ENCODE measurements around the gene ATP8B3. TPM values are rescaled to one million over a fixed set of nuclear protein-coding genes. Genes with fewer than 3 reads are reported as not detected.
A peak's percentile ranks its signal among the peaks of the same experiment; 100 is the strongest.

The ATP8B3 gene
- total and polyA plus RNA-seq, 9 of the 15 experiments (the other 6 are each of a cell fraction or from before 2014, with no cell fraction given), result 1.2 to 12.3 (median 3.8) TPM

- TF ChIP-seq E2F5 (CRISPR knock-in tag; IDR thresholded peaks at IDR 0.05) (no peak), RCOR1 (IDR thresholded peaks at IDR 0.05; ENCODE audit: borderline replicate concordance in 1 of 2, low read depth in 2 of 2, low read length in 2 of 2) (peak in 1 of 2 experiments; percentile 56; a peak in 1 of 4 replicates), ZNF280A (IDR thresholded peaks at IDR 0.05; ENCODE audit: low read depth, partially characterized antibody) (peak; percentile 8), PHTF2 (CRISPR knock-in tag; IDR thresholded peaks at IDR 0.05) (no peak)
These were observed 41.1 kb downstream of the ATP8B3 start (continued) for GRCh38 chr19:1770866-1771576.

- Histone ChIP-seq H3K4me1 (replicated peaks in 1 of 2; ENCODE audit: control insufficient read depth in 2 of 2, insufficient read depth in 2 of 2, low read length in 2 of 2) (peaks cover 9 to 46% of the 10 kb centered on the region in 2 experiments; a peak in 4 of 5 replicates), H3K27ac (ENCODE audit: extremely low read depth, low read depth, low read length) (no peak overlapping the region), H3K79me2 (ENCODE audit: control insufficient read depth, insufficient read depth, low read length) (no peaks in the 10 kb centered on the region), H3K4me2 (ENCODE audit: insufficient read depth, low read length) (no peak overlapping the region), H4K20me1 (replicated peaks; ENCODE audit: control insufficient read depth, insufficient read depth, low read length) (no peaks in the 10 kb centered on the region), H3K36me3 (ENCODE audit: control insufficient read depth, insufficient read depth, low read length) (no peaks in the 10 kb centered on the region), H3K27me3 (ENCODE audit: control insufficient read depth in 2 of 2, insufficient read depth in 2 of 2, low read length in 2 of 2) (peaks cover 0 to 11% of the 10 kb centered on the region in 2 experiments; a peak in 2 of 5 replicates), H3K9me3 (replicated peaks; ENCODE audit: control insufficient read depth, insufficient read depth, low read depth, low read length) (peaks cover 9% of the 10 kb centered on the region), H3K9me1 (ENCODE audit: control insufficient read depth, insufficient read depth, low read length) (no peaks in the 10 kb centered on the region), H3K9ac (ENCODE audit: insufficient read depth in 1 of 2, low read depth in 2 of 2, low read length in 2 of 2) (no peak overlapping the region), H3K4me3 (no peak overlapping the region), H2AFZ (ENCODE audit: low read depth, low read length) (no peak overlapping the region)
- CTCF ChIA-PET (ENCODE audit: low intra/inter-chr PET ratio), result interaction anchor here (1.8 kb wide), 1 partner anchor 99 kb away, joined by 5 read pairs; no protein-coding TSS in a partner anchor
- no peak for DNase-seq (ENCODE audit: extremely low read depth in 1 of 4, low spot score in 3 of 4)
- BruUV-seq (replicated peaks), result no TSS peak
- no peak for ATAC-seq
- in situ Hi-C loops (cut with MboI) (loop anchor here (5.0 to 10.0 kb wide), 2 partner anchors 97 to 225 kb away; no protein-coding TSS in a partner anchor), intact Hi-C loops (cut with micrococcal nuclease) (loop anchor here (5.0 to 10.0 kb wide), 2 partner anchors 162 to 225 kb away; partner anchors contain the start of gene UQCR11)
- no peak for FAIRE-seq
- POLR2A ChIA-PET, result no interaction called here
- under 1% methylated on average over 11 of the region's 12 CpGs for WGBS (ENCODE audit: insufficient coverage, low coverage, missing lambda C conversion rate)
- 0 out of 2 replicates have a peak, but pooled peaks have one; percentile 1 for TF ChIP-seq CBX1 (IDR thresholded peaks at IDR 0.05; ENCODE audit: low read depth)
- no peak for TF ChIP-seq ETS2 (tag; IDR thresholded peaks at IDR 0.05; ENCODE audit: borderline replicate concordance, poor library complexity, severe bottlenecking)
These were observed 42.5 kb downstream of the ATP8B3 start for GRCh38 chr19:1769645-1769985.
